DMS153 (cell line): Measurements from ENCODE around the gene HOXD10.

Experiments
- DNase-seq: peaks from one replicate; lab custom pipeline; 2025; lab: John Stamatoyannopoulos, UW

Gene HOXD10

DNA sequence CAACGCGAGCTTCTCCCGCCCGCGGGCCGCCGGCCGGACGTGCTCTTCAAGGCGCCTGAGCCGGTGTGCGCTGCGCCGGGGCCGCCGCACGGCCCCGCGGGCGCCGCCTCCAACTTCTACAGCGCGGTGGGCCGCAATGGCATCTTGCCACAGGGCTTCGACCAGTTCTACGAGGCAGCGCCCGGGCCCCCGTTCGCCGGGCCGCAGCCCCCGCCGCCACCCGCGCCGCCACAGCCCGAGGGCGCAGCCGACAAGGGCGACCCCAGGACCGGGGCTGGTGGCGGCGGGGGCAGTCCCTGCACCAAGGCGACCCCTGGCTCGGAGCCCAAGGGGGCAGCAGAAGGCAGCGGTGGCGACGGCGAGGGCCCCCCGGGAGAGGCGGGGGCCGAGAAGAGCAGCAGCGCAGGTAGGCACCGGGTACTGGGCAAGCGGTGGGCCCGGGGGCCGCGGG, 8.8 kb upstream of the HOXD10 start:
- DNase-seq: no peak

- no peak for DNase-seq
These were observed 7.2 kb upstream of the HOXD10 start for GRCh38 chr2:176109192-176109901.

DNA sequence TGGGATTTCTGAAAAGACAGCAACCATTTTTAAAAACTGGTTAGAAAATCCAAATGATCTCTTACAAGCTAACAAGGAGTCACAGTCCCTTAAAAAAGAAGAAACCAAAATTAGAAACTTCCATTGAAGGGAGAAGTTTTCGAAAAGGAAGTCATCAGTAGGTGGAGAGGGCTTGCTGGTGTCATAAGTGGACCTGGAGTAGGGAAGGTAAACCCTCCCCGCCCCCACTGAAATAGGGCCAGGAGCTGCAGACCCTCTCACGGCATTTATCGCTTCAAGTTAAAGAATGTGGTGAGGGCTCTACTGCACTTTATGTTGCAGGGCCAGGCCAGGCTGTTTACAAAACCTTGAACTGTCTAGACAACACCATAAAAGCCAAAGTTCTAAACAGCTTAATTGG, 6.6 kb upstream of the HOXD10 start:
- no peak for DNase-seq

DNA sequence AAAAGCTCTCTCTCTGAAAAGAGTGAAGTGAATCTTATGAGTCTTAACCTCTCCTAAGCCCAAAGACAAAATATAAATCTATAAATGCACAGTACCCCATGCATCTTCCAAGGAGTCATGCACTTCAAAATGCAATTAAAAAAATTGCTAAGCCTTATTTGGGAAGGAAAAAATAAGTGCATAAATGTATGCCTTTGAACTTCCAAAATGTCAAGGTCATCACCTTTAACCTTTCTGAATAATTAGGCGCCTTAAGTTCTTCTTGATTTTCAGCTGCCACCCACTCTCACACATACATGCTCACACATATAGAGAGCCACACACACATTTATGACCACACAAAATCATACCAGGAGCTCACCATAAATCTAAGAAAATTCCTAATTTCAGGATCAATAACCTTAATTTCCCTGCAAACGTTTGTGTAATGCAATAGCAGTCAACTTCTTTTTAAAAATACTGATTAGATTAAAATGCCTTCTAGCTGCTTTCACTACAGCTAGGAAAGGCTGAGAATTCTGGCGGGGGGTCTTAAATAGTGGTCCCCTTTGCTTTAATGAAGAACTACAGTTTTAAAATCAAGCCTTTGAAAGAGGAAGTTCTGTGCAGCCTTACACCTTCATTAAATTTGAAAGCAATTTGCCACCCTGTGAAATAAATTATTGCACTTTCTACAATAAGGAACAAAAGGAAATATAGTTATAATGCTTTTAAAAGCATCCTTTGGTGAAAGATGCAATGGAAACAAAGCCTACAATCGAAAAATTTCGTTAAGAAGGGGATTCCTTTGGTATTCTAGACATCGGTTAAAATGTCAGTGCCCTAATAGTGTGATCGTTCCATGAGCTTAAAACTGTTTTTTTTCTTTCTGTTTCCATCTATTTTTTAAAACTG, 5.9 kb upstream of the HOXD10 start:
- no peak for DNase-seq

- DNase-seq: peak; percentile 83
These were observed 5.3 kb upstream of the HOXD10 start for GRCh38 chr2:176111309-176111663.

DNA sequence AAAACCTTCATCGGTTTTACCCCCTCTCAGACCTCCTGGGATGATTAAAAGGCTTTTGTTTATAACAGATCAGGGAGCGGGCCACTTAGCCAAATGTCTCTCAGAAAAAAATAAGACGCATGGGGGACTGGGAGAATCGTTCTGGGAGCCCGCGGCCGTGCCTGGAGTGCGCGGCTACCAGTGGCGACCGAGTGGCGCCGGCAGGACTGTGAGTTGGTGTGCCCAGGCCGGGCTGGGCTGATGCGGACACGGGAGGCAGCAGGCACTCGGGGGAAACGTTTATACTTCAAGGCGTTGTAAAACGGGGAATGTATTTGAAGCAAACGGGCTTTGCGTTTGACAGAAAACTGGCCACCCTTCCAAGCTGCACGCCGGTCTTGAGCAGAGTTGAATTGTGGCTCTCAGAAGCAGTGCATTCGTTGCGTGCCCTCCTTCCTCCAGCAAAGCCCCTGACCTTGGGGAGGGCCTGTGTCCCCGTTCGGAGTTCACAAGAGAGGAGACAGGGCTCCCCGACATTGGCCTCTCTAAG, 4.7 kb upstream of the HOXD10 start:
- no peak for DNase-seq

DNA sequence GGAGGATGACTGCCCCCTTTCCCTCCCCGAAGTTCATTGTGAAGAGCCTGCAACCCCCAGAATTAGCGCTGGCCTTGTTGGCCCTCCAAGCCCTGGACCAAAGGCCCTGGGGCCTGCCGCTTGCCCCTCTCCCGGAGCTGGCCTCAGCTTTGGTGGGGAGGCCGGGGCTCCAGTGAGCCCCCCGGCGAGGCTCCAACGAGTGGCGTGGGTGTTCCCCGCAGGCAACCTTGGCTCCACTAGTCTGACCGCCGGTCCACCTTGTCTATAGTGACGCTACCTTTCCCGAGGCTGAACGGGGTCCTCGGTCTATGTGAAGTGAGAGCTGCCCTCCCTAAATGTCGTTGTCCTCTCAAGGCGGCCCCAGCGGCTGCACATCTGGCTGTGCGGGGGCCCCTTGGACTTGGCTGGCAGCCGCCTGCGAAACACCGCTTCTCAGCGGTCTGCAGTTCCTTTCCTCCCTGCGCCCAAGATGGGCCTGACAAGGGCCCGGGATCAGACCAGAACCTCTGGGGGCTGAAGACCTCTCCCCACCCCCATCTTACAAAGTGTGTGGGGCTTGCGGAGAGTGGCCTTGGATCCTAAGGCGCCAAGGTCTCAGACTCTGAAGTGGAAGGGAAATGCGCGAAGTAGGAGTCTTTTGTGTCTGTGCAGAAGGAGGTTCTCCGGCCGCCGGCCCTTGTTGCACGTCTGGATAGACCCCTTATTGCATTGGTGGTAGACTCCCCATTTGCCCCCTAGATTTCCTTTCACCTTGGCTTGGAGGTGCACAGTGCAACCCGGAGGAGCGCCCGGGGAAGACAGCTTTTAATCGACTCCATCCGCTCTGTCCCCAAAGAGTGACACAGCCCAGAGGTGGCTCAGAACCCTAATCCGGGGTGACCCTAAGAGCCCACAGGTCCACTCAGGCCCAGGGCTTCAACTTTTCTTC, 3.9 kb upstream of the HOXD10 start:
- DNase-seq: no peak

DNA sequence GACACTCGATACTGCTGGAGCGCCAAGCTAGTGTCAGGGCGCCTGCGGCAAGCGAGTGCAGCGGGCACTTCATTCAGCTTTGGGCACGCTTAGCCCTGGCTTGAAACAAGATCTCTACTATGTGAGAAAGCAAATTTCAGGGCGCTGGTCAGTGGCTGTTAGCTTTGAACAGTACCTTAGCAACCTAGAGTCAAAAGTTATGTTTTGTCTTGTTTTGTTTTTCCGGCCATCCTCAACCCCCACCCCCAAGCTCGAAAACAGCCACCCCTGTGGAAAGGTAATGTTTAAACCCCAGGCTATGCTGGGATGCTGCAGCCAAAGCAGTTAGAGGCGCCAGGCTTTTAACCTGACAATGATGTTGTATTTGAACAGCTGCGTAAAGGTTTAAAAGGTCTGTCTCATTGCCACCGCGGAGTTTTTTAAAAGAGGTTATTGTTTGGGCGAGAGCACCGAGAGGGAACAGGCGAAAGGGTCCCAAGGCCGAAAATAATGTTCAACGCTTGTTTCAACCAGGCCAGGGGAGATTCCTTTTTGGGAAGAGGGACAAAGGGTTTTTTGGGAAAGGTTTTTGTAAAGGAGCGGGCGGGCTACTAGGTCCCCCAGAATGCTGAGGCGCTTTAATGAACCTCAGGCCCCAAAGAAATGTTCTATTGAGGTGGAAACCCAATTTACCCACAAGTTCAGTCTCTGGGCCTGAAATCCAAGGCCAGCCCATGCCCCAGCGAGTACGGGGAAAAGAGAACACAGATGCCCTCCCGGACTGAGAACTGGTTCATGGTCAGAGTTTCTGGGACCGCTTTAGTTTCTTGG, 2.3 kb upstream of the HOXD10 start:
- DNase-seq: peak; percentile 99

DNA sequence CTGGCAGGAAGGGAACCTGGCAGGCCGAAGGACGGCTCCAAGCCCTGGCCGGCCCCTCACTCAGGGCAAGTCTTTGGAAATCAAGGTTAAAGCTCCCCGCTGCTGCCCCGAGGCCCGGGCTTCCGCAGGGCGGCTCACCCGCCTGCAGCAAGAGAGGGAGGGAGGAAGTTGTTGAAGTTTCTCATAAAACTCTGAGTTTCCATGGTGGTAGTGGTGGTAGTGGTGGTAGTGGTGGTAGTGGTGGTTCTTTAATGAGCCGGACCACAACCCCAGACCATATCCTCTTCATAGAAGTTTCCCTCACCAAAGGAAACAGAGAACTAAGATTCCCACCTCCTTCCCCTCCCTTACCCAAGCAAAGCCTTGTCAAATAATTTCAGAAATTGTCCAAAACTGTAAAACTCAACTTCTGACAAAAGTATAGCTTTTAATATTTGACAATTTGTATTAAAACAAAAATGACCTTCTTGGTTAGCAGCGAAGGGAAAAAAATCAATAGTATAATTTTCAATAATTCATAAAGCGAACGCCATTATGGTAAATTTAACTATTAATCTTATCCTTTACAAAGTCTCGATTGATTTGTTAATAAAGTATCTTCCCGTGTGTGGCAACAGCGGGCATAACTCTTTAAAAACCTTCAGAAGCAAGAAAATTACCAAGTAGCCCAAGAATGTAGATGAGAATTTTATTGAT, 1.5 kb upstream of the HOXD10 start:
- no peak for DNase-seq

GRCh38 chr2:176117162-176117822, 714 bp downstream of the HOXD10 start:
- DNase-seq: no peak

- no peak for DNase-seq
These were observed 1.3 kb downstream of the HOXD10 start for GRCh38 chr2:176117823-176118371.

DNA sequence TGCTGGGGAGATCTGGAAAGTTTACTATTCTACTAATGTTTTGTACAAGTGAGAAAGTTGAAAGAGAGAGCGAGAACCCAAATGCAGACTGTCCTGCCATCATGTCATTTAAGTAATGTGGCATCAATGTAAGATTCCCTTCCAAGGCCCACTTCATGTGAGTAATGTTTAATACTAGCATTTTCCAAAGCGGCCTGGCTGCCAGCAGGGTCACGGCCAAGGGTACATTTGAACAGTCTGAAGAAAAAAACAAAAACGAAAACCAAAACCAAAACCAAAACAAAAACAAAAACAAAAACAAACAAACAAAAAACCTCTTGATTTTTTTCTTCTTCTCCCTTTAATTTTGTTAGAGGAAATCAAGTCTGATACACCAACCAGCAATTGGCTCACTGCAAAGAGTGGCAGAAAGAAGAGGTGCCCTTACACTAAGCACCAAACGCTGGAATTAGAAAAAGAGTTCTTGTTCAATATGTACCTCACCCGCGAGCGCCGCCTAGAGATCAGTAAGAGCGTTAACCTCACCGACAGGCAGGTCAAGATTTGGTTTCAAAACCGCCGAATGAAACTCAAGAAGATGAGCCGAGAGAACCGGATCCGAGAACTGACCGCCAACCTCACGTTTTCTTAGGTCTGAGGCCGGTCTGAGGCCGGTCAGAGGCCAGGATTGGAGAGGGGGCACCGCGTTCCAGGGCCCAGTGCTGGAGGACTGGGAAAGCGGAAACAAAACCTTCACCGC, 2.2 kb downstream of the HOXD10 start:
- peak; percentile 90 for DNase-seq

- no peak for DNase-seq
These were observed 4.0 kb downstream of the HOXD10 start for GRCh38 chr2:176120364-176121189.

- DNase-seq: no peak
These were observed 4.8 kb downstream of the HOXD10 start for GRCh38 chr2:176121190-176122051.

- no peak for DNase-seq
These were observed 5.6 kb downstream of the HOXD10 start for GRCh38 chr2:176122052-176122682.

- no peak for DNase-seq
These were observed 6.3 kb downstream of the HOXD10 start, which contains the start of gene HOXD9 for GRCh38 chr2:176122683-176123410. TSS of gene HOXD9 (plus strand) at chr2:176122719. CDS start at chr2:176122769, 50 bp downstream.
